GM20431 (cell line): Measurements from ENCODE around the gene PRPSAP1.

Experiments
- in situ Hi-C: fragments of 300-500 bp; cut with MseI, MboI; formaldehyde crosslinking; loops from one replicate; pipeline ENCODE4 v1.15.0; 2020; ENCODE audit warnings: low sequenced_read_pairs; ENCODE audit not compliant: unreplicated experiment

PRPSAP1 gene

GRCh38 chr17:76353599-76354316 lies at the start of gene PRPSAP1:
Gene PRPSAP1 (minus strand): TSS chr17:76353916. CDS start chr17:76353703, 213 bp downstream.
- in situ Hi-C loops = no loop called here

- in situ Hi-C loops = no loop called here
These were observed 49.0 kb upstream of the PRPSAP1 start for GRCh38 chr17:76402711-76403110.

GRCh38 chr17:76399175-76400172 lies 45.8 kb upstream of the PRPSAP1 start:
- in situ Hi-C loops = loop anchor here (5.0 kb wide), 1 partner anchor 92 kb away; the partner anchor contains the start of gene QRICH2

- in situ Hi-C loops = loop anchor here (5.0 kb wide), 1 partner anchor 91 kb away; the partner anchor contains the start of gene QRICH2
These were observed 44.9 kb upstream of the PRPSAP1 start for GRCh38 chr17:76398523-76399174.

GRCh38 chr17:76397687-76398522 lies 44.2 kb upstream of the PRPSAP1 start:
- in situ Hi-C loops = loop anchor here (5.0 kb wide), 1 partner anchor 91 kb away; the partner anchor contains the start of gene QRICH2

GRCh38 chr17:76397184-76397583 lies 43.5 kb upstream of the PRPSAP1 start:
- in situ Hi-C loops = loop anchor here (5.0 kb wide), 1 partner anchor 90 kb away; the partner anchor contains the start of gene QRICH2

- in situ Hi-C loops = loop anchor here (5.0 kb wide), 1 partner anchor 89 kb away; the partner anchor contains the start of gene QRICH2
These were observed 42.3 kb upstream of the PRPSAP1 start for GRCh38 chr17:76395980-76396379.

- in situ Hi-C loops = no loop called here
These were observed 40.5 kb upstream of the PRPSAP1 start for GRCh38 chr17:76394166-76394565.

- in situ Hi-C loops = no loop called here
These were observed 37.5 kb upstream of the PRPSAP1 start for GRCh38 chr17:76391200-76391715.

- in situ Hi-C loops = no loop called here
These were observed 36.3 kb upstream of the PRPSAP1 start for GRCh38 chr17:76390003-76390421.

- in situ Hi-C loops = no loop called here
These were observed 35.5 kb upstream of the PRPSAP1 start for GRCh38 chr17:76388966-76389888.

GRCh38 chr17:76386966-76387765 lies 33.5 kb upstream of the PRPSAP1 start:
- in situ Hi-C loops = no loop called here

GRCh38 chr17:76385892-76386786 lies 32.4 kb upstream of the PRPSAP1 start:
- in situ Hi-C loops = no loop called here

- in situ Hi-C loops = no loop called here
These were observed 31.5 kb upstream of the PRPSAP1 start for GRCh38 chr17:76384987-76385891.
